Tongue (tissue), 2 donors: ENCODE data around the gene CETN2. TPM values are rescaled to one million over a fixed set of nuclear protein-coding genes. Genes with fewer than 3 reads are reported as not detected.
"Not testable (repeated sequence)": the region's sequence is repeated elsewhere in the genome, so short reads cannot be mapped to it uniquely, and the experiment has no call there.

ENCODE experiments used
- DNase-seq: peaks from one replicate; pipeline ENCODE4 v3.0.0-alpha.2; 2015
- total RNA-seq: library from RNA; depleted of rRNA; stranded (reverse); fragments of >200 nt; gene quantifications from one replicate; pipeline ENCODE4 v1.2.3, GENCODE V29; 2014

Gene CETN2
- 23.1 TPM for total RNA-seq

GRCh38 chrX:152830312-152831305 is at the start of gene CETN2, which contains the start of gene NSDHL:
Gene CETN2 (minus strand): TSS chrX:152830757. CDS start chrX:152830710, 47 bp downstream.
Gene NSDHL (plus strand): TSS chrX:152831063. CDS start chrX:152846325, 15,262 bp downstream.
- DNase-seq, result peak; percentile 97

GRCh38 chrX:152878976-152879755 is 48.6 kb upstream of the CETN2 start:
- no peak for DNase-seq

- DNase-seq, result no peak
Measured at GRCh38 chrX:152876931-152877840, 46.6 kb upstream of the CETN2 start.

GRCh38 chrX:152873361-152873760 is 42.8 kb upstream of the CETN2 start:
- no peak for DNase-seq

DNA sequence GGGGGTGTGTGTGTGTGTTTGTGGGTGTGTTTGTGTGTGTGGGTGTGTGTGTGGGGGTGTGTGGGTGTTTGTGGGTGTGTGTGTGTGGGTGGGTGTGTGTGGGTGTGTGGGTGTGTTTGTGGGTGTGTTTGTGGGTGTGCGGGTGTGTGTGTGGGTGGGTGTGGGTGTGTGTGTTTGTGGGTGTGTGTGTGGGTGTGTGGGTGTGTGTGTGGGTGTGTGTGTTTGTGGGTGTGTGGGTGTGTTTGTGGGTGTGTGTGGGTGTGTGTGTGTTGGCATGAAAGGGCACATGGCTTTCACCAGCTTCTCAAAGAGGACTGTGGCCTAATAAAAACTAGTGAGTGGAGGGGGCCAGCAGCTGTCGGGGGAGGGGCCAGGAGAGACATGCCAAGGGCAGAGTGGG is 42.0 kb upstream of the CETN2 start:
- no peak for DNase-seq

- DNase-seq, result no peak
Measured at GRCh38 chrX:152871260-152871659, 40.7 kb upstream of the CETN2 start.

- no peak for DNase-seq
Measured at GRCh38 chrX:152869972-152870371, 39.4 kb upstream of the CETN2 start.

DNA sequence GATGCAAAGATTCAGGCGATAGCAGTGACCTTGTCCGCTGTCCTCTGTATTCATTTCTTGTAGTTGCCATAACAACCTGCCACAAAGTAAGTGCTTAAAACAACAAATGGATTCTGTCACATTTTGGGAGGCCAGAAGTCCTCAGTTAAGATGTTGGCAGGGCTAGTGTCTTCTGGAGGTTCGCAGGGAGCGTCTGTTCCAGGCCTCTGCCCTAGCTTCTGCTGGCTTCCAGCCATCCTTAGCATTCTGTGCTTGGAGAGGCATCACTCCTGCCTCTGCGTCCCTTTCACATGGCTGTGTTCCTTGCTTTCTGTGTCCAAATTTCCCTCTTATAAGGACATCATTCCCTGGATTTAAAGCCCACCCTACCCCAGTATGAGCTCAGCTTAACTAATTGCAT is 35.8 kb upstream of the CETN2 start:
- no peak for DNase-seq

GRCh38 chrX:152865232-152865920 is 34.8 kb upstream of the CETN2 start:
- no peak for DNase-seq

DNA sequence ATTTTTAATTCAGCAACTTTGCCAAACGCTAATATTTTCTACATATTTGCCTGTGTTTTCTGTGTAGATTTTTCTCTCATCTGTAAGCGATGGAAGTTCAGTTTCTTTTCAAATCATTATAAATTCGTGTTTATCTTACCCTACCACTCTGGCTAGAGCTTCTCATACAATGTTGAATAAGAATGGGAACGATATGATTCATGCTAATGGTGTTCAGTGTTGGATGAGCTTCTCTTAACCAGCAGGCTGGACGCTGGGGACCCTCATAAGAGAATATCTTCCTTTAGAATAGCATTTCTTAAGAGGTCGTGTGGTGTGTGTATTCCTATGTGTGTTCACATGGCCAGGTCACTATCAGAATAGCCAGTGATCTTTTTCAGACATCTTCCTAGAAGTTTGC is 31.3 kb upstream of the CETN2 start:
- DNase-seq, result no peak

GRCh38 chrX:152861116-152861515 is 30.6 kb upstream of the CETN2 start:
- no peak for DNase-seq

DNA sequence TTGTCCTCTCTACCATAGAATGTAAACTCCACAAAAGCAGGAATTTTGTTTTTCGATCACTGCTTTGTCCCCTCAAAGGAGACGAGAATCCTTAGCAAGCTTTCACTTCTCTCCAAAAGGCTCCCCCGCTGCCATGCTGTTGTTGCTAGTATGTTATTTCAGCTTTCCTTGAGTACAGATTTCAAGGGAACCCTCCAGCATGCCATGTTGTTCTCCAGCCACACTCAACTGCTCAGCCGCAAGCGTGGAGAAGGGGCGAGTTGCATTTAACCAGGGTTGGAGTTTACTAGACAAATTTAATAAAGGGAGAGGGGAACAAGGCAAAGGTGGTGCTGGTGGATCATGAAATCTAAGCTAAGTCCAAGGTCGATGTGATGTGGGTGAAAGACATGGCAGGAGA is 23.4 kb upstream of the CETN2 start:
- DNase-seq, result no peak

DNA sequence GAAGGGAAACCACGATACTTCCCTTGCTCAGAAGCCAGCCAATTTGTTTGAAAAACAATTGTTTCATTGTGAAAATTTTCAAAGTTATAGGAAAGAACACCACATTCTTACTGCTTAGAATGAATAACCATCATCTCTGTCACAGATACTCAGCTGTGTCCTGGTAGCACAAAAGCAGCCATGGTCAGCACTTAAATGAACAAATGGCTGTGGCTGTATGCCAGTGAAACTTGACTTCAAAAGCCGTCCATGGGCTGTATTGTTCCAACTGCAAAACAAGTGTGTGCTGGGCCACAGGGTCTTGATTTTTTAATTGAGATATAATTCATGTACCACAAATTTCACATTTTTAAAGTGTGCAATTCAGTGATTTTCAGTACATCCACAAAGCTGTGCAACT is 19.9 kb upstream of the CETN2 start:
- no peak for DNase-seq

GRCh38 chrX:152847281-152847680 is 16.7 kb upstream of the CETN2 start:
- DNase-seq, result no peak

- DNase-seq, result no peak
Measured at GRCh38 chrX:152845618-152846240, 15.2 kb upstream of the CETN2 start.

DNA sequence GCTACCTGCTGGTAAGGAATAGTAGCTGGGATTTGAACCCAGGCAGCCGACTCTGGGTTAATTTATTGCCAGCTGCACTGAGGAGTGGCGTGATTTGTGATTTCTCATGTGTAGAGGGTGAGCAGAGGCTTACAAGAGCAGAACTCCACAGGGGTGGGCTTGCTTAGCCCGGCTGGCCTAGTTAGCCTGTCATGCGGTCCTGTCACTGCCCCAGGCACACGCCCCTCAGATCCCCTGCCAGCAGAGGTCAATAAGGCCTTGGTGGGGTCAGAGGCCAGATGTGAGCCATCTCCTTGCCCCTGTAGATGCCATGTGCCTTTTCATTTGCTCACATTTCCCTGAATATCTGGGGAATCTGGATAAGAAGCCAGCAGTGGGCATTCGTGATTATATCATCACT is 13.7 kb upstream of the CETN2 start:
- no peak for DNase-seq

GRCh38 chrX:152843852-152844251 is 13.3 kb upstream of the CETN2 start:
- DNase-seq, result no peak

GRCh38 chrX:152842772-152843338 is 12.3 kb upstream of the CETN2 start:
- no peak for DNase-seq

DNA sequence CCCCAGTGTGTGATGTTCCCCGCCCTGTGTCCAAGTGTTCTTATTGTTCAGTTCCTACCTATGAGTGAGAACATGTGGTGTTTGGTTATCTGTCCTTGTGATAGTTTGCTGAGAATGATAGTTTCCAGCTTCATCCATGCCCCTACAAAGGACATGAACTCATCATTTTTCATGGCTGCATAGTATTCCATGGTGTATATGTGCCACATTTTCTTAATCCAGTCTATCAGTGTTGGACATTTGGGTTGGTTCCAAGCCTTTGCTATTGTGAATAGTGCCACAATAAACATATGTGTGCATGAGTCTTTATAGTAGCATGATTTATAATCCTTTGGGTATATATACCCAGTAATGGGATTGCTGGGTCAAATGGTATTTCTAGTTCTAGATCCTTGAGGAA is 4.9 kb upstream of the CETN2 start:
- not testable (repeated sequence) for DNase-seq

GRCh38 chrX:152833378-152833777 is 2.8 kb upstream of the CETN2 start:
- DNase-seq, result no peak

- no peak for DNase-seq
Measured at GRCh38 chrX:152832520-152832919, 2.0 kb upstream of the CETN2 start.
